ENCODE measurements around the gene HCAR1. TPM values are rescaled to one million over a fixed set of nuclear protein-coding genes. Genes with fewer than 3 reads are reported as not detected.
"Not testable (repeated sequence)": the region's sequence is repeated elsewhere in the genome, so short reads cannot be mapped to it uniquely, and the experiment has no call there.

Gene HCAR1, protein sequence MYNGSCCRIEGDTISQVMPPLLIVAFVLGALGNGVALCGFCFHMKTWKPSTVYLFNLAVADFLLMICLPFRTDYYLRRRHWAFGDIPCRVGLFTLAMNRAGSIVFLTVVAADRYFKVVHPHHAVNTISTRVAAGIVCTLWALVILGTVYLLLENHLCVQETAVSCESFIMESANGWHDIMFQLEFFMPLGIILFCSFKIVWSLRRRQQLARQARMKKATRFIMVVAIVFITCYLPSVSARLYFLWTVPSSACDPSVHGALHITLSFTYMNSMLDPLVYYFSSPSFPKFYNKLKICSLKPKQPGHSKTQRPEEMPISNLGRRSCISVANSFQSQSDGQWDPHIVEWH
- 1 to 10 TPM in 1 of 10 donors, under 1 TPM in 9; 0.07 to 1.5 (median 0.19) TPM for polyA plus RNA-seq (ENCODE audit: insufficient read length in 10 of 10)
- long read RNA-seq, donor 1, full-length matches to known transcripts: 1 of 1 reads
- long read RNA-seq, donor 1, partial matches to known transcripts: 0 of 1 reads
- long read RNA-seq, donor 1, other reads (novel, unspliced or antisense): 0 of 1 reads
- long read RNA-seq, donor 2, full-length matches to known transcripts: 1 of 1 reads
- long read RNA-seq, donor 2, partial matches to known transcripts: 0 of 1 reads
- long read RNA-seq, donor 2, other reads (novel, unspliced or antisense): 0 of 1 reads
- long read RNA-seq, donor 3: 0 reads
- long read RNA-seq, donor 4, partial matches to known transcripts: 61 of 83 reads
- long read RNA-seq, donor 4, other reads (novel, unspliced or antisense): 22 of 83 reads
- long read RNA-seq, donor 5, full-length matches to known transcripts: 1 of 1 reads
- long read RNA-seq, donor 5, partial matches to known transcripts: 0 of 1 reads
- long read RNA-seq, donor 5, other reads (novel, unspliced or antisense): 0 of 1 reads
- long read RNA-seq, donor 6: 0 reads
- long read RNA-seq, donor 7: 0 reads
- long read RNA-seq, donor 8: 0 reads
- long read RNA-seq, donor 9: 0 reads

DNA sequence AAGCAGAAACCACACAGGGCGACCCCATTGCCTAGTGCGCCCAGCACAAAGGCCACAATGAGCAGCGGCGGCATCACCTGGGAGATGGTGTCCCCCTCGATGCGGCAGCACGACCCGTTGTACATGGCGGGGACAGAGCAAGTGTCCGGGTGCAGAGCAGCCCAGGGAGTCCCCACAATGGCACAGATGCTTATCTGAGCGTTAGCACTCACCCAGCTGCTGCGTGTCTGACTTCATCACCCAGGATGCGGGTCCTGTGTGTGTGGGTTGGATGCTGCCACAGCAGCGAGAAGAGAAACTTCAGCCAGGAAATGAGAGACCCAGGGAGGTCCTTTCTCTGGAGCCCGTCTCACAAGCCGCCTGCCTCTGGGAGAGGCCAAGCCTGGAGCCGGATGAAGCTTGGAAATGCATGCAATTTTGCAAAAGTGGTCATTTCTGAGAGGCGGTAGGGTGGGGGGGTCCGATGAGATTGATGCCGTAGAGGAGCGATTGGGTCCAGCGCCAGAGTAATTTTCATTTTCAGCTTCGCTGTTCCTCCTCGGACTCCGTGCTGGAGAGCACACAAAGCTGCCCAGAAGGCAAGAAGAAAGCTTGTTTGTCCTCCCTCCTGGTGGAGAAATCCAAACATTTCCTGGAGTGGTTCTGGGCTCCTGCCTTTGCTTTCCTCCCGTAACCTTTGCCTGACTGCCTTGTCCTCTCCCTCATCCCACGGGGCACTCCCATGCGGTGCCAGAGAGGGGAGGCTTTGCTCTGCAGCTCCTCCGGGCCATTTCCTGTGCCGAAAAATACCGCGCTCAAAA is at the start of gene HCAR1:
HCAR1 (minus strand) TSS at position 630 of the 800 bp plus-strand sequence; CDS start at position 125, 505 bp downstream.
- peak in 1 of 3 donors; percentile 22 for DNase-seq

- DNase-seq: no peak
Measured at GRCh38 chr12:122757568-122757967, 26.9 kb upstream of the HCAR1 start.

DNA sequence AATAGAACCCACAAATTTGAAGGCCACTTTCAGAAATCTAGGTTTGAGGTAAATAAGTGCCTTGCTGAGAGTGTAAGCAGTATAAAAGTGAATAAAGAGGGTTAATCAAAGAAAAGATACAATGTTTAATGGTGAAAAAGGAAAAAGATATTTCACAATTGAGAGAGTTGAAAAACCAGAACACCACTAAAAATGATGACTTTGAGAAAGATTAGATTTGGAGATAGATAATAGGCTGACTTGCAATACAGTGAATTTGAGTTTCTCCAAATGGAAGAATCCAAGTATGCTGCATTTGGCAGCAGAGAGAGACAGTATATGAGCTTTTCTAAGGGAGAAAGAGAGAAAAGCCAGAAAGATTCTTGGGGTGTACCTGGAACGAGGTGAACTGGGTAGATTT is 24.1 kb upstream of the HCAR1 start:
- DNase-seq: no peak

GRCh38 chr12:122753319-122753650 is 22.6 kb upstream of the HCAR1 start:
- DNase-seq: no peak

DNA sequence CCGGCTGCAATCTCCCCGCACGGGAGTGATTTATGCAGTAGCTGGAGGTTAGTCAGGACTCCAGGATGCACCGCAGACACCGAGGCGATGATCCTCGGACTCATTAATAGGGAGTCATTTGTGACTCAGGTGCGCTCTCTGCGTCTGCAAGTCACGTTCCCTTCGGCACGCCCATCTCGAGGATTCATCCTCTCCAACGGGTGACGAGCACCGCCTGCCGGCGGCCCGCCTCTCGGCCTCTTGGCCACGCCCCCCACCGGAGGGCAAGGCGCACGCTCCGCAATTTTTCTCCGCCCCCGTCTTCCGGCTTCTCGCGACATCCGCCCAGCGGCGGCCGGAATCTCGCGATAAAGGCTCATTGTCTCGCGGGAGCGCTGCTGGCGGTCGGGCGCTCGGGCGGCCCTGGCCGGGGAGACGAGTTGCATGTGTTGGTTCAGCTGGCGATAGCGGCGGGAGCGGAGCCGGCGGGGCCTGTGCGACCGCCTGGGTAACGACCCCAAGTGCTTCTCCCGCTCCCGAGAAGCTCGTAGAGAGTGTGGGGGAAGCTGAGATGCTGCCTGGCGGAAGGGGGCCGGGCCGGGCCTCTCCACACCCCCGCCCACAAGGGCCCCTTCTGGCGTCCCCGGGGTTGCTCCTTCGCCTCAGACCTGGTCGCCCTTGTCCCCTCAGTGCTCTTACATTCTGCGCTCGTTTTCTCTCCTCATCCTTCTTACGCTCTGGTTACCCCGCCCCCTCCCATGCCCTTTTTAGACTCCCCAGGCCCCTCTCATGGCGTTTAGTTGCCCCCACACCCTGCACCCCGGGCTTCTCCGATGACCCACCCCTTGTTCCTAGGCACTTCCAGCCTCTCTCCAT is 22.0 kb upstream of the HCAR1 start, which contains the start of gene DENR:
DENR (plus strand) TSS at position 361 of the 855 bp plus-strand sequence. CDS start 878 bp downstream, outside the sequence.
- peak; percentile 97 to 99 (median 98) for DNase-seq

DNA sequence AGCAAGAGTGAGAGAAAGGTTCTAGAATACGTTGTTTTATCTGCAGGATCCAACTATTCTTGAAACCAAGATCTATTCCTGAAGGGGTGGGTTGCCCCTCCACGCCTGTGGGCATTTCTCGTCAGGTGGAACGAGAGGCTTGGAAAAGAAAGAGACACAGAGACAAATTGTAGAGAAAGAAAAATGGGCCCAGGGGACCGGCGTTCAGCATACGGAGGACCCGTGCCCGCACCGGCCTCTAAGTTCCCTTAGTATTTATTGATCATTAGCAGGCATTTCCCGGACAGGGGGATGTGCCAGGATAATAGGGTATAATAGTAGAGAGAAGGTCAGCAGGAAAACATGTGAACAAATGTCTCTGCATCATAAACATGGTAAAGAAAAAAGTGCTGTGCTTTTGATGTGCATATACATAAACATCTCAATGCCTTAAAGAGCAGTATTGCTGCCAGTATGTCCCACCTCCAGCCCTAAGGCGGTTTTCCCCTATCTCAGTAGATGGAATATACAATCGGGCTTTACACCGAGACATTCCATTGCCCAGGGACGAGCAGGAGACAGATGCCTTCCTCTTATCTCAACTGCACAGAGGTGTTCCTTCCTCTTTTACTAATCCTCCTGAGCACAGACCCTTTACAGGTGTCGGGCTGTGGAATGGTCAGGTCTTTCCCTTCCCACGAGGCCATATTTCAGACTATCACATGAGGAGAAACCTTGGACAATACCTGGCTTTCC is 20.3 kb upstream of the HCAR1 start:
- not testable (repeated sequence) for DNase-seq

DNA sequence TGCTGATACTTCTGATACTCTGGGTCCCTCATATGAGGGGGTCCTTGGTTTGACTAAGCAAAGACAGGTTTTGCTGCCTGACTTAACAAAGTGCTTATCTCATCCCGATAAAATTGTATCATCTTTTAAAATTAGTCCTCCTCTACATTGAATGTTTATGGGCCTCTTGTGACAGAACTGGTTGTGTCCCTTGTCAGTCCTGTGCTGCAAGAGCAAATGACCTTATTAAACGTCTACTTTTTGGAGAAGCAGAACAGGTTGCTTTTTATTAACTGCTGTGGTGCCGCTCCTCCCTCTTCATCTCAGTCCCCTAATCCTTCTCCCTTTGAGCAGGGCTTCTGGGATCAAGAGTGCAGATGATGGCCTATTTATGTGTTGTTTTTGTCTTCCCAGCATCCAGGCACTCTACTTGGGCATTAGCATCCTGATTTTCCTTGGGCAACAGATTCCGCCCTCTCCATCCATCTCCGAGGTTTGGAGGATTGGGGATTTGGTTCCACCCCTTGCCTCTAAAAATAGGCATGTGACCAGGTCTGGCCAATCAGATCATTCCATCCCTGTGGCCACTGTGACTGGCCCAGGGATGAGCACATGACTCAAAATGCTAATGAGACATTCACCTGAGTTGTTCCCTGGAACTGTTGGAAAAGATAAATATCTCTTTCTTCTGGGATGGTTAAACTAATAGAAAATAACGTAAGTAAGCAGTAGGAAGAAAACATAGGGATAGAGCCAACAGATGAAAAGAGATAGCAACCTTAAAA is 19.1 kb upstream of the HCAR1 start:
- no peak for DNase-seq

- no peak for DNase-seq
Measured at GRCh38 chr12:122747224-122748135, 16.8 kb upstream of the HCAR1 start.

GRCh38 chr12:122743895-122744525 is 13.4 kb upstream of the HCAR1 start:
- DNase-seq: peak in 1 of 3 donors; percentile 24

DNA sequence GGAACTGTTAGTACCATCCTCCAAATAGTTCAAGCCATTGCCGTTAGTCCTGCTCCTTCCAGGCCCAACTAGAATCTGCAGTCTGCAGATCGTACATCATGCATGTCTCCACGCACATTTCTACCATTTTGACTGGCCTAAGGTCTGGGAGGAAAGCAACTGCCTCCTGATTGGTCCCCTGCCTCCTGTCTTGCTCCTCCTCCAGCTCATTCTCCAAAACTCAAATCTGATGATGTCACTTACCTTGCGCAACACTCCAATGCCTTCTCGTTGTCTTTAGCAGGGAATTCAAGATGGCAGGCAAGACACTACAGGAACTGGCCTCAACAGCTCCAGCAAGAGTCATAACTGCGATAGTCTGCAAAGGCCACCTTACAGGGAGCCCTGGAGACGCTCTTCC is 9.7 kb upstream of the HCAR1 start:
- DNase-seq: no peak

DNA sequence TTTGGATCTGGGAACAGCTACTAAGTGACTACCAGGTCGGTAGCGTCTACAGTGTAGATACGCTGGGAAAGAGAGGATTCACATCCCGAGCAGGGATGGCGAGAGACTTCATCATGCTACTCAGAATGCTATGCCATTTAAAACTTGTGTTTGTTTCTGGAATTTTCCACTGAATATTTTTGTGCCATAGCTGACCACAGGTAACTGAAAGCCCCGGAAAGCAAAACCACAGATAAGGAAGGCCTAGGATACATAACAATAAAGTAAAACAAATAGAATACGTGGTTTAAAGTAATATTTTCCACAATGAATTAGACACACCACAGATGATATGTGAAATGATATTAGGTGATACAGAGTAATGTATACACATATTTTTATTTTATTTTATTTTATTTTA is 7.9 kb upstream of the HCAR1 start:
- no peak for DNase-seq

DNA sequence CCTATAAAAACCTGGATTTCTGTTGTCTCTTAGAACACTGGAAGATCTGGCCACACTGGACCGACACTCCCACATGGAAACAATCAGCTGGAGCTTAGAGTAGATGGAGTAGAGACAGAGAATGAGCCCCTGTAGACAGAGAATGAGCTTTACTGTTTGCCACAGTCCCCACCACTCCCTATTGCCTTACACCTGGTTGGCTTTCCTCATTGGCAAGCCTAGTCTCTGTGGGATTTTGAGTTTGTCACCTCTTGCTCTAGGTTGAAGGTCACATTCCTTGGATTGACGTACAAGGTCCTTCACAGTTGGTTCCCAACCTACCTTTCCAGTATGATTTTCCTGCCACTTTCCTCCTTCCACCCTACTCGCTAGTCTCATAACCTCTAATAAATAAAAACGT is 2.0 kb upstream of the HCAR1 start:
- no peak for DNase-seq

DNA sequence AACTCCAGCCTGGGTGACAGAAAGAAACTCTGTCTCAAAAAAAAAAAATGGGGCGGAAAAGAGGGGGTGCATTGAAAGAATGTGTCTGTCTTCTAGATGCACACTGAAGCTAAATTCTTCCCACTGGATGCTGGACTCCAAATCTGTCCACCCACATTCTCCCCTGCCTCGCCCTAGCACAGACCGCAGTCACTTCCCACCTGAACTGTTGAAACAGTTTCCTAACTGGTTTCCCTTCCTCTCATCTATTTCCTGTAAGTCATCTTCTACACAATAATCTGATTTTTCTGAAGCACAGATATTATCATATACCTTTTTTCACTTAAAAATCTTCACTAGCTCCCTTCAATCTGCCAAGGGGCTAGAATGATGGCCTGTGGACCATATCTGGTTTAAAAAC is 1.5 kb upstream of the HCAR1 start:
- no peak for DNase-seq

DNA sequence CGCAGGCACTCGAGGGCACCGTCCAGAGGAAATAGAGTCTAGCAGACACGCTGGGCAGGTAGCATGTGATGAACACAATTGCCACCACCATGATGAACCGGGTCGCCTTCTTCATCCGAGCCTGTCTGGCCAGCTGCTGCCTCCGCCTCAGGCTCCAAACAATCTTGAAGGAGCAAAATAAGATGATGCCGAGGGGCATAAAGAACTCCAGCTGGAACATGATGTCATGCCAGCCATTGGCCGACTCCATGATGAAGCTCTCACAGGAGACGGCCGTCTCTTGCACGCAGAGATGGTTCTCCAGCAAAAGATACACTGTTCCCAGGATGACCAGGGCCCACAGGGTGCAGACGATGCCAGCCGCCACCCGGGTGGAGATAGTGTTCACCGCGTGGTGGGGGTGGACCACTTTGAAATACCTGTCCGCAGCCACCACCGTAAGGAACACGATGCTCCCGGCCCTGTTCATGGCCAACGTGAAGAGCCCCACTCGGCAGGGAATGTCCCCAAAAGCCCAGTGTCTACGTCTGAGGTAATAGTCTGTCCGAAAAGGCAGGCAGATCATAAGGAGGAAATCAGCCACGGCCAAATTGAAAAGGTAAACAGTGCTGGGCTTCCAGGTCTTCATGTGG is 945 bp downstream of the HCAR1 start:
- no peak for DNase-seq

DNA sequence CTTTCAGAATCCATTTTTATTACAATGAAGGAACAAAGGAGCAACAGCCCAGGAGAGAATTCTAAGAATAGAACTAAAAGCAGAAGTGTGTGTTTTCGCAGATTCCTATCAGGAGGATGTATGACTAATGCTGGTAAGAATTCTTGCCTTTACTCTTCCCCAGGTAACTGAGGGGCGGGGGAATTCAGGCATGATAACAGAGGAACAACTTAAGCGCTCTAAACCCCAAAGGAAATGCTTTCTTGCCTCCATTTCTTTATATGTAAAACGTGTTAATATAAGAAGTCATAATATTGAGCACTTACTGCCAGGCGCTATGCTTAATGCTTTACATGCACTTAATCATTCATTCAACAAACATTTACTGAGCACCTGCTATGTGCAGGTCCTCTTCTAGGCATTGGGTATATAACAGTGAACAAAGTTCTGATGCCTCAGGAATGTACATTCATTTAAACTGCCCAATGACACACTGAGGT is 4.5 kb downstream of the HCAR1 start:
- DNase-seq: no peak

DNA sequence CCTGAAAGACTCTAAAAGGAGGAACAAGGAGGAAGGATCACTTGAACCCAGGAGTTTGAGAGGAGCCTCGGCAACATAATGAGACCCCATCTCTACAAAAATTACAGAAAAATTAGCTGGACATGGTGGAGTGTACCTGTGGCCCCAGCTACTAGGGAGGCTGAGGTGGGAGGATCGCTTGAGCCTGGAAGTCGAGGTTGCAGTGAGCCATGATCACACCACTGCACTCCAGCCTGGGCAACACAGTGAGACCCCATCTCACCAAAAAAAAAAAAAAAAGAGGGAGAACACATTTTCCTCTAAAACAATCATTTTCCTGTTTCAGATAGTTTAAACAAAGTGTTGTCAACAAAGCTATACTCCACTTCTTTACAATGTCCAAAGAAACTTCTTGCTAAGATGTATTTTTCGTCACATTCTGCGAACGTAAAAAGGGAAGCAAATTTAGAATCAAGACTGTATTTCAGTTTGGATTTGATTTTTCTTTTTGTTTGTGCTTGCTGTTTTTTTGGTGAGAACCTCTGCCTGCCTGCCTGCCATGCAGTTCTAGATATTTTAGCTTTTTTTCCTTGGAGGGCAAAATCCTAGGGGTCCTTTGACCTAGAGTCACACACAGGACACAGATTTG is 5.1 kb downstream of the HCAR1 start:
- DNase-seq: no peak
